ENCODE measurements around the gene IGSF23. TPM values are rescaled to one million over a fixed set of nuclear protein-coding genes. Genes with fewer than 3 reads are reported as not detected.
"Not testable (repeated sequence)": the region's sequence is repeated elsewhere in the genome, so short reads cannot be mapped to it uniquely, and the experiment has no call there.

Gene IGSF23
- total RNA-seq, 4 donors from 2014 or later: not detected

DNA sequence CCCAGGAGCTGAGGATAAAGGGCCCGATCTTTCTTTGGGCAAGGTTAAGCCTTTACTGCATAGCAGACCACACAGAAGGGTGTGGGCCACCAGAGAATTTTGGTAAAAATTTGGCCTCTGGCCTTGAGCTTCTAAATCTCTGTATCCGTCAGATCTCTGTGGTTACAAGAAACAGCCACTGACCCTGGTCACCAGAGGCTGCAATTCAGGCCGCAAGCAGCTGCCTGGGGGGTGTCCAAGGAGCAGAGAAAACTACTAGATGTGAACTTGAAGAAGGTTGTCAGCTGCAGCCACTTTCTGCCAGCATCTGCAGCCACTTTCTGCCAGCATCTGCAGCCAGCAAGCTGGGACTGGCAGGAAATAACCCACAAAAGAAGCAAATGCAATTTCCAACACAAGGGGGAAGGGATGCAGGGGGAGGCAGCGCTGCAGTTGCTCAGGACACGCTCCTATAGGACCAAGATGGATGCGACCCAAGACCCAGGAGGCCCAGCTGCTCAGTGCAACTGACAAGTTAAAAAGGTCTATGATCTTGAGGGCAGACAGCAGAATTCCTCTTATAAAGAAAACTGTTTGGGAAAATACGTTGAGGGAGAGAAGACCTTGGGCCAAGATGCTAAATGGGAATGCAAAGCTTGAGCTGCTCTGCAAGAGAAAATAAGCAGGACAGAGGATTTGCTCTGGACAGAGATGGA lies 49.5 kb downstream of the IGSF23 start:
- WGBS, 2 donors: 43 to 52% methylated on average over 7 of the region's 7 CpGs
- intact Hi-C loops (cut with DNase I; ENCODE audit: low total_unique reads): no loop called here
- TF ChIP-seq CTCF (IDR thresholded peaks at IDR 0.05) (no peak), POLR2A (IDR thresholded peaks at IDR 0.05) (no peak)
- DNase-seq (ENCODE audit: low spot score in 2 of 2): no peak
- H3K4me3 ChIP-seq (ENCODE audit: low read depth, poor library complexity, severe bottlenecking): no peak overlapping the region

GRCh38 chr19:44663996-44664395 lies 50.6 kb downstream of the IGSF23 start:
- intact Hi-C loops (cut with DNase I; ENCODE audit: low total_unique reads): no loop called here
- no peak for TF ChIP-seq POLR2A (IDR thresholded peaks at IDR 0.05)
- no peak for TF ChIP-seq CTCF (IDR thresholded peaks at IDR 0.05)
- 94 to 98% methylated on average over 5 of the region's 5 CpGs for WGBS, 2 donors
- H3K4me3 ChIP-seq (ENCODE audit: low read depth, poor library complexity, severe bottlenecking): no peak overlapping the region
- DNase-seq (ENCODE audit: low spot score in 2 of 2): no peak

DNA sequence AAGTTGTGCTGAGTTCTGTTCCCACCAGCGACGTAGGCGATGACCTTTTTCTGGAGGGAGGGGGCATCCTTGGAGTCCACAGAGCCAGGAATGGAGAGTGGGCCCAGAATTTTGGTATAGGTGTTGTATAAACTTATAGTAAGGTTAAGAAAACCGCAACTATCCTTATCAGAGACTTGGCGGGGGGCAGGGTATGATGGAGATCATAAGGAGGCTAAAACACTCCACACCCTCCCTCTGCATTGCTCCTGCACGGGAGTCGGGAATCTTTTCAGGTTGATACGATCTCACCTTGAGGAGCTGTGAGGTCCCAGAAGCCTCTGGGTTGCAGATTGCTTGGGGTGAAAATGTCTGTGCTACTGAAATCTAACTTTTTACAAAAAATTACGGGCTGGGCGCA lies 51.6 kb downstream of the IGSF23 start:
- no peak for DNase-seq (ENCODE audit: low spot score in 2 of 2)
- intact Hi-C loops (cut with DNase I; ENCODE audit: low total_unique reads): no loop called here
- TF ChIP-seq CTCF (IDR thresholded peaks at IDR 0.05): no peak
- no peak for TF ChIP-seq POLR2A (IDR thresholded peaks at IDR 0.05)
- 94% methylated on average over 10 of the region's 10 CpGs for WGBS, 2 donors
- no peak overlapping the region for H3K4me3 ChIP-seq (ENCODE audit: low read depth, poor library complexity, severe bottlenecking)

DNA sequence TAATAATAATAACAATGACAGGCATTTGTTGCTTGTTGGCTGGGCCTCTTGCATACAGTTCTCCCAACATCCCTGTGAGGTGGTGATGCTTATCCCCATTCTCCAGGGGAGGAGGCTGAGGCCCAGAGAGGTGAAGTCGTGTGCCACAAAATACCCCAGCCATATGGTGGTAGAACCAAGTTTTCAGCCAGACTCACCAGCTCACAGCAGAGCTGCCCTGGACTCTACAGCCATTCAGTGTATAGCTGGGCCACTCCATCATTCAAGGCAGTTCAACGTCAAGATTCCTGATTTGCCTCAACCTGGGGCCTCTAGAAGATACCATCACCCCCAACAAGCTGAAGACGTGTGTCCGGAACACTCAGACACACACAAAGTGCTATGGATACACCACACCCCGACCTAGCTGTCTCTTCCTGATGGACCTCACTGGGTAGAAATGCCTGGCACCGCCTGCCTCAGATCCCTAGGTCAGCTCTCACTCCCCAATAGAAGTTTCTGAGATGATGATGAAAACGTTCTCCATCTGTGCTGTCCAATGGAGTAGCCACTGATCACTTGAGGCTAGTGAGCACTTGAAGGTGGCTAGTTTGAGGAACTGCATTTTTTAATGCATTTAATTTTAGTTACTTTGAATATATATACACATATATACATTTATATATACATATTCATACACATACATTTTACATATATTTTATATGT lies 53.6 kb downstream of the IGSF23 start:
- 86 to 89% methylated on average over 7 of the region's 7 CpGs for WGBS, 2 donors
- no peak for DNase-seq (ENCODE audit: low spot score in 2 of 2)
- TF ChIP-seq CTCF (IDR thresholded peaks at IDR 0.05) (no peak), POLR2A (IDR thresholded peaks at IDR 0.05) (no peak)
- H3K4me3 ChIP-seq (ENCODE audit: low read depth, poor library complexity, severe bottlenecking): no peak overlapping the region
- intact Hi-C loops (cut with DNase I; ENCODE audit: low total_unique reads): no loop called here

- intact Hi-C loops (cut with DNase I; ENCODE audit: low total_unique reads): no loop called here
- no peak for TF ChIP-seq CTCF (IDR thresholded peaks at IDR 0.05)
- TF ChIP-seq POLR2A (IDR thresholded peaks at IDR 0.05): no peak
- WGBS, 2 donors: 79 to 89% methylated on average over 2 of the region's 2 CpGs
- H3K4me3 ChIP-seq (ENCODE audit: low read depth, poor library complexity, severe bottlenecking): no peak overlapping the region
- no peak for DNase-seq (ENCODE audit: low spot score in 2 of 2)
These were observed 55.8 kb downstream of the IGSF23 start for GRCh38 chr19:44668985-44669764.

GRCh38 chr19:44670027-44670426 lies 56.7 kb downstream of the IGSF23 start:
- DNase-seq (ENCODE audit: low spot score in 2 of 2); intact Hi-C loops (cut with DNase I; ENCODE audit: low total_unique reads); H3K4me3 ChIP-seq (ENCODE audit: low read depth, poor library complexity, severe bottlenecking): not testable (repeated sequence)
- WGBS, 2 donors: 73 to 94% methylated on average over 2 of the region's 2 CpGs
